Hematopoietic multipotent progenitor cell treated with erythropoietin and hydrocortisone succinate and interleukin-3 and kit ligand, for 8 days (in vitro differentiated cells): ENCODE results near the gene COPS8.
A peak's percentile ranks its signal among the peaks of the same experiment; 100 is the strongest.

ENCODE experiments used
- DNase-seq: peaks from one replicate; pipeline ENCODE4 v3.0.0-alpha.2; 2015

COPS8 gene

DNA sequence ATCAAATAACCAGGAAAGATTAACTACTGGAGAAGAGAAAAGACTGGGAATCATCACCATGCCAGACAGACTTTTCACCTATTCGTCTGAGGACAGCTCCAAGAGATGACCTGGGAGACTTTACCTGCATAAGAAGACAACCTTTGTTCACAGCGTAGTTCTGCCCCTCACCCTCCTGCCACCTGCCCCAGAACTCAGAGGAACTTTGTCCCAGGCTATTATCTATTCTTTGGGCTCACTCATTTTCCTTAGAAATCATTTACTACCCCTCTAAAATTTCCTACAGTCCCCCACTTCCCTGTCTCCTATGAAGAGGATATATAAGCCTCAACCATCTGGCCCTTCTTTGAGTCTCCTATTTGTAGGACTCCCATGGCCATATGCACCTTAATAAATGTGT, 19.3 kb upstream of the COPS8 start:
- DNase-seq: no peak

DNA sequence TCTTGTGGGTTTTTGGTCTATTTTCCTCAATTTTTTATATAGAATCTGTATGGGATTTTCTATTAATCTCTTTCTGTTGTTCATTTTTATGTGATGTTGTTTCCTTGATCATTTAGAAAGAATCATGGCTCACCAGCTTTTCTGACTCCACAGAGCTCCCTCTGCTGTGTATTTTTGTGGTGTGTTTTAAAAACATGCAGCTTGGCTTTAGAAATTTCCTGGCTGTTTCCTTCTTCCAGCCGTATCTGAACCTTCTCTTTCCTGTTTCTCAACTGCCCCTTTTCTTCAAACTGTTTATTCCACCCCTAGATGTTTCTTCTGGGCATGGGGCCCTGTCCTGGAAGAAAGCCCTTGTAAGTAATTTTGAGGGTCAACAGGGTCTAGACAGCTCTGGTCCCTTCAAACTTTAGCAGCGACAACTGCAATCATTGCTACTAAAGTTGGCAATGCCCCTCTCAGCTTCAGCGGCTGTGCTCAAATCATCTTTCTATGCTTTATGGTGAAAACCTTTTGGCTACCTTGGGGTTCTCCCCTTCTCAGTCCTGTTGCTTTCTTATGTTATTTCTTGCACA, 17.6 kb upstream of the COPS8 start:
- no peak for DNase-seq

DNA sequence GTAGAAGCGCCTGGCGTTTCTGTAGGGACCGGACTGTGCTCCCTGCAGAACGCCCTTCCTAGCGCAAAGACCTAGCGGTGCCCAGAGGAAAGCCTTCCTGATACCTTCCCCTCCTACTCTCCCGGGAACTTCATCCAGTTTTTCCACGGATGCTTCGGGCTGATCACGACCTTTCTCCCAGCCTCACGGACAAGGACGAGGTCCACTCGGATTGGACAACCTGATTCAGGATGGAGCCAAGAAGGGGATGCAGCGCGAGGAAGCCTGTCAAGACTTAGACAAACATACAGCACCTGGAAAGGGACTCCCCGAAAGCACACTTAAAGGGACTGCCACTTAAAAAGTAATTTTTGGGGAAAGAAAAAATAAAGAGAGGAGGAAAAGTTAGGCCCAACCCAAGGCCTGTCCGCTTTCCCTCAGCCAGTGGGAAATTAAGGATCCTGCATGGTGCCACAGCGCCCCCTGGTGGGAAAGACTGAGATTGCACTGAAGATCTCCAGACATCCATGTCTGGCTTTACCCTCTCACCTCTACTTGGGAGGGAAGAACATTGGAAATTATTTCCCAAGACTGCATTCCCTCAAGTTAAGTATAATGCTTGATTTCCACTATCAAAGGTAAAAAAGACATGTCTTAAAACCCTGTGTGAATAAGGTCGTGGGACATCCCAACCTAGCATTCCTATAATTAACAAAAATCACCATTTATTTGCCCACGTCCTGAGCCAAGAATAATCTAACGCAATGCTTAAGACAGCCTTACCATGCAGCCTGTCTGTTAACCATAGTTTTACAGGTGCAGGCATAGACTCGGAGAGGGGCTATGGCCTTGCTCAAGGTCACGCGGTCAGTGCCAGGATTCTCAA, 13.4 kb upstream of the COPS8 start:
- DNase-seq: peak; percentile 59

DNA sequence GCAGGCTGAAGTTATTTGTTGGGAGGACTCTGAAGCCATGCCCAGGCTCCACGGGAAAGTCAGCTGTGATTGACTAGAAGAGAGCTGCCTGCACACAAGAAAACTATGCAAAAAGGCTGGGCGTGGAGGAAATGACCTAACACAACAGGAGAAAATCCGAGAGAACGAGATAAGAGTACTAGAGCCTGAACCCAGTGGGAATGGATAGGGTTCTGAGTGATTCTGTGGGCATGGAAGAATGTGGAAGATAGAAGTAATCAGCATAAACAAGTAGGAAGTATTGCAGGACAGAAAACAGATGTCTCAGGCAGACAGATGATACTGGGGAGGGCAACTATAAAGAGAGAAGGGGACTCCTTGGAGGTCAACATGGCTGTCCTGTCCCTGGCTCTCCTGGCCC, 12.1 kb upstream of the COPS8 start:
- DNase-seq: no peak

DNA sequence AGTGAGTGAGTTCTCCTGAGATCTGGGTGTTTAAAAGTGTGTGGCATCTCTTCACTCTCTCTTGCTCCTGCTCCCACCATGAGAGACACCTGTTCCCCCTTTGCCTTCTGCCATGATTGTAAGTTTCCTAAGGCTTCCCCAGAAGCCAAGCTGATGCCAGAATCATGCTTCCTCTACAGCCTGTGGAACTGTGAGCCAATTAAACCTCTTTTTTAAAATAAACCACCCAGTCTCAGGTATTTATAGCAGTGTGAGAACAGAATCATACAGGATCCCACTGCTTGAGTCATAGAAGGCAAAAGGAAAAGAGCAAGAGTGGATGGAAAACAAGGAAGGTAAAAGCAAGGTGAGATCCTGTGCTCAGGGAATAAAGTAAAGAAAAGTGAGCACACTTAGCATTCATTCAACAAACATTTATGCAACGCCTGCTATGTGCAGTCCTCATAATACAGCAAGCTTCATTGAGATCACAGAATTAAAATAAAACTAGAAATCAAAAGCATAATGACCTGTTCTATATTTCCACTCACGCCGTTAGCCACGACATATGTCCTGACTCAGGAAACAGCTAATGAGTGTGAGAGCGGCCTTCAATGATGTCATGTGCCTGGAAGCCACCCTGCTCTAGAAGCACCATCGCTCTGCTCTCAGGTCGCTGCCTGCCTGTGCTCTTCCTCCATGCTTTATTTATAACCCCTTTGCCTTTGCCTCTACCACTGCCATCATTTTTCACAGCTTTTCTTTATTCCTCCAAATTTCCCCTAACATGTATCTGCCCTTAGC, 11.3 kb upstream of the COPS8 start:
- no peak for DNase-seq

DNA sequence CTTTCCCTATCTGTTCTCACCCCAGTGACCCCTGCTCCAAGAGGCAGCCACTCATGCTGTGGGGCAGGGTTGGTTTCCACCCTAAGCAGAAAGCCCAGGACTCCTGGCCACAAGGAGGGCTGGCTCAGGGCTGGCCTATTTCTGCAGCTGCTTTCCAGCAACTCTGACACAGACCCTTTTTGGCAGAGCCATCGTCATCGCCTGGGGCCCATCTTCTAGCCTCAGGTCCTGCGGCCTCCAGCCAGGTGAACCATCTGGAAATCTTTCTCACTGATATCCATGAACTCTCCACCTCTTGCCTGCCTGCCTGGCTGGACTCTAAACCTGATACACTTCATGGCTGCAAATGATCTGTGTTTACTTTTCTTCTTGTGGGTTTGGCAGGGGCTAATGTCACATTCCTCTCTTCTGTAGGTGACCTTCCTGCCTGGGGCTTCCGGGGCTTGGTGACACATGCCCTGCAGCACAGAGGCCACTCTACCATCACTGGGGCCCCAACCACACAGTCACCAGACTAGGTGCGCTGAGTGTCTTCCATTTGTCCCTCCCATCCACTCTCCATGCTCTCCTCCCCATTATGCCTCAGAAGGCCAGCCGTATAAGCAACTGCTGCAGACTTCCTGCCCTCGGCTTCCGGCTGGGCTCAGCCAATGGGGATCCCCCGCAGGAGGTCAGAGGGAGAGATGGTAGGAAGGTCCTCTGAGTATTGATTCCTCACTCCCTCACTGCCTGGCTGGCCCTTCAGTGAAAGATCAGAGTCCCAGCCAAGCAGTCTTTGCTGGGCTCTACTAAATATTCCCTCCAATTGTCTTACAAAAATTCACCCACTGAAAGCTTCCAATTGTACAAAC, 9.7 kb upstream of the COPS8 start:
- DNase-seq: no peak

DNA sequence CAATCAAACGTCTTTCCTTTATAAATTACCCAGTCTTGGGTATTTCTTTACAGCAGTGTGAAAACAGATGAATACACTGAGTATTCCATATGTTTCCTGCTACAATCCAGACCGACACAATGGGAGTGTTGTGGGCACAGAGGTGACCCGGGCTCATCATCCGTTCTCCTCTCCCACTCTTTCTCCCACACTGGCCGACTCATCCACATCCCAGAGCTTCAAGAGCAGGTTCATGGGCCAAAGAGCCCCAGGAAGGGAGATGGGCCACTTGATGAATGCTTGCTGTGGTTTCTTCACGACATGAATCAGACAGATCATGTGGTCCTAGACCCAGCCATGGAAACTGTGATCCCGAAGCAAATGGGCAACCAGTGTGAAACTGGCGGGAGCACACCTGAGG, 4.1 kb upstream of the COPS8 start:
- no peak for DNase-seq

DNA sequence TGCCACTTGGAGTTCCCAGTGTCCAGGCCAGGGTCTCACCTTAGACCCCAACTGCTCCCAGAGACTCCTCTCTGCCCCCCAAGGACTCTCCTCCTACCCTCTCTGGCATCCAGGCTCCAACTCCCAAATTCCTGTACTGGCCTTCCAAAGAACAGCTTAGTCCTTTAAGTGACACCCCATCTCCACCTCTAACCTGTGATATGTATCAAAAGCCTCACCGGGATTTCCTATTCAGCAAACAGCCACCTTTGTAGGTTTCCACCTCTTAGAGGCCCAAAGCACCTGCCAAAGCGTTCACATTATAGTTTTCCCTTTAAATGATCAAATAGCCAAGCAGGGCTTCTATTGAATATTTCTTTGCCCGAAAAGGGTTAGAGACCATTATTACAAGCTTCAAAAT, 2.7 kb upstream of the COPS8 start:
- DNase-seq: no peak

DNA sequence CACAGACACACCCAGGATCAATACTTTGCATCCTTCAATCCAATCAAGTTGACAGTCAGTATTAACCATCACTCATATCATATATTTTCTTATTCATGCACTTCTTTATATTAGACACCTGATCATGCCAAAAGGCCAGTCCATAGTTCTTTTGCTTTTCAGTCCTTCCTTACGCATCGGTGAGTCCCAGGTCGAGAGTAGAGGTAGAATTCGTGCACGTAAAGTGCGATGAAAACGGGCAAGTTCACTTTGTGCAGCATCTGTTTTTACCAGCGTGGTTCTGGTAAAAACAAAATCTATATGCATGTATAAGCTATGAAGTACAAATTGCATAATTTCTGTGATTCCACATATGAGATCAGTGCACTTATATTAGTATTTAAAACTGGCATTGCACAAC, 1.2 kb upstream of the COPS8 start:
- DNase-seq: no peak

DNA sequence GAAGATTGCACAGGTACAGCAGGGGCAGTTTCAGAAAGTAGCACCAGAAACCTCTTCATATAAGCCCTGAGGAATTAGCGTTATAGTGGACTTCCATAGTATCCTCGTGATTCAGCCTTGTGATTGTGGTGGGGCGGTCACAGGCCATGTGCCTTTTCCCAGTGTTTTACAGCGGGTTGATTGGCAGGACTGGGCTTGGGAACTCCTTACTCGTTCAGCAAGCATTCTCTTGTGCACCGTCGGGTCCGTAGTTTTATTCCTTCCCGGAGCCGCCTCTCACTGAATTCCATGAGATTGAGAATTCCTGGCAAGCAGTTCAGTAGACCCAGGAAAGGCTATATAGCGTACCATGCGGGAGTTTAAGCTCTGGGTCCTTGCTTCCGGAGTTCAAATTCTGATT, 5.2 kb downstream of the COPS8 start:
- DNase-seq: no peak

DNA sequence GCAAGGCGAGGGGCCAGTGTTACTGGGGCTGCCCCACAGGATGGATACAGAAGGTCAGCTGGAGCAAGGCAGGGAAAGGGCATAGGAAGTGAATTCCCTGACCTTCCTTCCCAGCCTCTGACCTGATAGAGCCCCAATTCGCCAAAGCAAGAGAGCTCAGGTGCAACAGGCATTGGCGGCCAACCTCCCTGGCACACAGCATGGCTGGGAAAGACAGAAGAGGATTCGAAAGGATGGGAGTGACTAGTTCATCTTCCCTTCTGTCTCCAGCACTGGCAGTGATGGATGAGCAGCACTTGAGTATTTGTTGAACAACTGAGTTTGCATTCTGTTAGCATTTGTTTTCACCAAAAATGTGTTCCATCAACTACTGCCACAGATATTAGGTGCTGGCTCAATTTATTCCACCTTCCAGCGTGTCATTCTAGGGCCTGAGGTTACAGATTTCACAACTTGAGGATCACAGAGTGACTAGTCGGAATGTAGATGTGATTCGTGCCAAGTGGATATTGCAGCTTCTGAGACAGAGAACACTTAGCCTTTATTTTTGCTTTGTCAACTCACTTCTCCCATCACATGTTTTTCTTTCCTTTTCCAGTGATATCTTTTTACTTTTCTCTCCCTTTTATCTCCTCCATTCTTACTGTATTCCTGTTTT, 6.2 kb downstream of the COPS8 start:
- no peak for DNase-seq

DNA sequence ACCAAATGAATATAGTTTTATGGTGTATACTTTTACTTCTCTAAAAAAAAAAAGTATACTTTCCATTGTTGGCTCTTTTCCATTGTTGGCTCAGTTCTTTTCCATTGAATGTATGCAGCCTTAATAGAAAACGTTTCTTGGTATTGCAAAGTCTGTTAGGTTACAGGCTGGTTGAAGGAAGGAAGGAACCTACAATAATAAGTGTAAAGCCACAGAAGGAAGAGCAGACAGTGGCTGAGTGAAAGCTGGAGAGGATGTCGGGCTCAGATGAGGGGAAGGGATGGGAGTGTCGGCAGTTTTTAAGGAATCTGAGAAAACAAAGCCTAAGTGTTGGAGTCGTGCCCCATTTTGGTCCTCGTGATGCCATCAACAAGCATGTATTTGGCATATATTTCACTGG, 6.8 kb downstream of the COPS8 start:
- DNase-seq: no peak

DNA sequence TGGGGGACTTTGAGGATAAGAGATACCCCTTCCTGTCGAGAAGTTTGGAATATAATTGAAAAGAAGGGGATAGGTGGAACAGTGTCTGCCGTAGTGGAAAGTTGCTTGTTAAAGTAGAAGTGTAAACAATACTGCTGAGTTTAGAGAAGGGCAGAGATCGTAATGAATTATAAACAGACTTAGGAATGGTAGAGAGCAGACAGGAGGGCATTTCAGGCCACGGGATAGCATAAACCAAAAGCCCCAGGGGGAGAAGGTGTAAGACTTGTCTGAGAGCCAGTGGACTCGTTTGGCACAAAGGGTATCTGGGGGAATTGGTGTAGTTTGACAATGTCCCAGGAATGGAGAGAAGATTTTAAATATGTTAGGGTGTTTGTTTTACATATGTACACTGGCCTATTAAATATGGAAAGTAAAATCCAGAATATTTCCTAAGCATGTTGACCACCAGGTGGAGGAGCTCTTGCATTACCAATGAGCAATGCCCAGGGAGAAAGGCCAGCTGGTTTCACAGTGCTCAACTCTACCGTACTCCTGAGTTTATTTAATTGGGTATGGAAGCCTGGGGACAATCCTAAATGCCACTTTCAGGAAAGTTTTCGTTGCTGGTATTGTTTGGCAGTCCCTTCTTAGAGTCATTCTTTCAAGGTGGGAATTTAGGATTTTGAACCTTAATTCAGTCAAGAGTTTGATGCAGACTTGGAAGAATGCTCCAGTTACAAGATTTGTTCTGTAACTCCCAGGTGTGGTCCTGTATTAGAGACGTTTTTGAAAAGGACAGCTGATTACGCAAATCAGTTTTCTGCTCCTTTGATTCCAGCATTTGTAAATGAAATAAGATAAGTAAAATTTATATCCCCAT, 7.5 kb downstream of the COPS8 start:
- peak; percentile 12 for DNase-seq

DNA sequence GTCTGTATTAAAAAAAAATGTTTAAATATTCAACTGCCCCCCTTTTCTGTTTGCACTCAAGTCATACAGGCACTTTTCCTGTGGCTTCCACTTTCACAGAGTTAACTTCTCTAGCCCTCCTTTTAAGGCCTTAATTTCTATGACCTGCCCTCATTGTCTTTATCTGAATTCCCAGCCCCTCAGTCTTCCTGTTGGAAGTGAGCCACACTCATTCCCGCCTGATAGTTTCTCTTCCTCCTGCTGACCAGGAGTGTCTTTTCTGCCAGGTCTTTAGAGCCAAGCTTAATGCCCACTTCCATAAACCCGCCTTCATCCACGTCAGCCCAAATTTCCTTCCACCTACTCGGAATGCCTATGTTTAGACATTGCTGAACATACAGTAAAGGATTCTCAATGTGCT, 10.5 kb downstream of the COPS8 start:
- DNase-seq: no peak

DNA sequence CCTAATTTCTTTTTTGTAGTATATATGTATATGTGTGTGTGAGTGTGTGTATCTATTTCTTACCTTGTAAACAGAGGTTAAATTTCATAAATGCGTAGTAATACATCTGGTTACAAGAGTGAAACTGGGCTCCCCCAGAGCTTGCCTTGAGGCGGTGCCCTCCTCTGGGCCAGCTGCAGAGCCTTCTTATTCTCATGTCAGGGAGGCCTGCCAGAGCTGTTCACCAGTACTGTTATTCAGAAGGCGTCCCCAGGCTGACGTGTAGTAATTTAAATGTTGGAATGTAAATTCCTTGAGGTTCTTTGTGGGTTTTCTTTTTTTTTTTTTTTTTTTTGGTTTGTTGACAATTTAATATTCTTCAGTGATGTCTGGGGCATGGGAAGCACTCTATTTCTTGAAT, 11.2 kb downstream of the COPS8 start:
- DNase-seq: no peak

DNA sequence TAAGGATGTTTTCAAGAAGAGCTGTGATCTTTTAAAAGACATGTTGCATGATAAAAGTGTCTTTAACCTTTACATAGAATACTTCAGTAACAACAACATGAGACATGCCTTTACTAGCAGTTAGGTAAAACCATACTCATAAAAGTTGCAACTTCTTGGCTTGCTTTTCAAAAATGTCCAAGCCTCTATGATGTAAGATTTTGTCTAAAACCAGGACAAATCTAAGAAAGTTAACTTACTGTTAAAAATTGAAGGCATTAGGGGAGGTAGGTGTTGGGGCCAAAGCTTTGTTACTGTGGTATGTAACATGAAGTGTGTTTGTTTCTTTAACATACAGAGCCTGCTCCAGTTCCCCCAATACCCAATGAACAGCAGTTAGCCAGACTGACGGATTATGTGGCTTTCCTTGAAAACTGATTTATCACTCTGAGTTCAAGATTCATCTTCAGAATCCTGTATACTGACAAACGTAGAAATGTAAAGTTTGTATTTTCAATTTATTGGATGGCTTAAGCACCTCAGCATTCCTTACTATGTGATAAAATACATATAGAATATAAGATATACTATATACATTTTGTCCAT, 11.7 kb downstream of the COPS8 start:
- no peak for DNase-seq

DNA sequence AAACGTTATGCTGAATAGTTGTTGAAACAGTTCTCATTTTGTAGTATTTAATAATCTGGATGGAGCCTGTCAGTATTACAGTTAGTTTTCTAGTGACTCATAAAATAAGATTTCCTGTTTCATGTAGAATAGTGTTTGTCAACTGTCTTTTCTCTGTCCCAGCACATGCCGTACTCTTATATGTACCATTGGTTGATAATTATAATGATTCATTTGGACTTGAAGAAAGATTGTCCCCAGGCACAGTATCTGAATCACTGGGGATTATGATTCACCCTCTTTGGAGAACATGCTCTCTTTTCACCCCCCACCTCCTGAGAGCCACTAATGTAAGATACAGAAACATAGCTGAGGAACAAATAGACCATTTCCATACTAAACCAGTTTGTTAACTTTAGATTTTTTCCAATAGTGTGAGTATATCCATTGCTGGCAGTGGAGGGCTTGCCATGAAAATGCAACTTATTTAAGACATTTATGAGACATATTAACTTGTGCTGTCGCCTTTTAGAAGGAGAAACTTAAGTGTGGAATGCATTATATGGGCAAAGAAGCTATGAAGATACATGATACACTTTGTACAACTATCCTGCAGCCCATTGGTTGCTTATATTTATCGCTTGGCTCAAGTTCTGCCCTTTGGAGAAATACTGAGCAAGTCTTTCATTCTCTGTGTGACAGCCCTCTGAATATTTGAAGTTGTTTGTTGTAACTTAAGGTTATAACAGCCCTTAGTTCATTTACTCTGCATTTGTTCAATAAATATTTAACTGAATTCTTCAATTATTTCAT, 12.4 kb downstream of the COPS8 start:
- DNase-seq: no peak

DNA sequence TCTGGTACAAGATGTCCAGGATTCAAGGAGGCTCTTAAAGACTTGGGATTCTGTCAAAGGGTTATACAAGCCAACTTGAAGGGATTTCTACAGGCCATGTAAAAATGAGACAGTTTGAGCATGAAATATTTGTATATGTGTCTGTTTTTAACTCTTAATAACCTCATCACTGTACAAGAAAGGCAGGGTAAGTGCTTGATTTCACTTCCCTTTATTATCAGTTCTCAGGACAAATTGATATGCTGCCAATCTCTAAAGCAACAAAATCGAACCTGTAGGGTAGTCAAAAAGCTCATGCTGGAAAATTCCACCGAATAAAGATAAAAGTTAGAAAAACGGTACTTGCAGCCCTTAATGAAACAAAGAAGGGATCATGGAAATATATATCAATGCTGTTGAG, 14.1 kb downstream of the COPS8 start:
- DNase-seq: no peak

DNA sequence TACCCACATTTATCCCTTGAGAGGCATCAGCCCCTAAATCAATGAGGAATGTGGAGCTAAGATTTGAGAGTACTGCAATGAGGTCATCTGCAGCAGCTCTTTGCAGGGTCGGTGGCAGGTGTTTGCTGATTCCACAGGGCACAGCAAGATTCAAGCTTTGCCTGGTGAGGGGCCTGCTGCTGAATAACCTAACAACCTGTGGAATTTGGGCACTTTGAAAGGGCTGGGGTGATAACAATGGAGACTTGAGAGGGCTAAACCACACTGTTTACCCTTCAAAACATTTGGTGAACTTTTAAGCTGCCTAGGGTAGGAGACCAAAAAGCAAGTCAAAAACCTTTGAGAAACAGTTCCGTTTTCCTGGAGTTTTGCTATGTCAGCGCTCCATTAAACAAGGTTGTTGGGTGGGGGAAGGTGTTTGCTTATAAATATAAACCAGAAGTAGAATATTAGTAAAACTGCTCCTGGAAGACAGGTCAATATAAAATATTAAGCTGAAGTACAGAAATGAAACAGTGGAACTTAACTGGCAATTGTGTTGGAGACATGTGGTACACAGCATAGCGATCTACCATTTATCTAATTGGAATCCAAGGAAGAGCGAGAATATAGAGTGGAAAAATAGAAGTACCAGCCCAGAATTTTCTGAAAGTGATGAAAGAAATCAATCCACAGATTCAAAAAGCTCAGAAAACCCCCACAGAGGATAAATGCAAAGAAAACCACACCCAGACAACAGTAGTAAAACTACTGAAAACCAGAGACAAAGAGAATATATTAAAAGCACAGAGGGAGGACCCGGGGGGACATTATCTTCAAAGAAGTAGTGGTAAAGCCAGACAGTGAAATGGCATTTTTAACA, 15.7 kb downstream of the COPS8 start:
- no peak for DNase-seq
